AG10803 (cell line): ENCODE measurements around the gene PCNX4.

Experiments used
- DNase-seq: peaks from one replicate; pipeline ENCODE4 v3.0.0; 2010; ENCODE audit warnings: low read depth
- H3K4me3 ChIP-seq: 2 replicates; pipeline ENCODE4 v1.5.1; 2011; ENCODE audit warnings: mild to moderate bottlenecking, low read length, control low read depth
- CTCF ChIP-seq: conservative IDR thresholded peaks from 2 replicates; pipeline ENCODE4 v1.5.1; 2011; ENCODE audit warnings: mild to moderate bottlenecking, low read length, control low read depth, inconsistent platforms

PCNX4 gene

DNA sequence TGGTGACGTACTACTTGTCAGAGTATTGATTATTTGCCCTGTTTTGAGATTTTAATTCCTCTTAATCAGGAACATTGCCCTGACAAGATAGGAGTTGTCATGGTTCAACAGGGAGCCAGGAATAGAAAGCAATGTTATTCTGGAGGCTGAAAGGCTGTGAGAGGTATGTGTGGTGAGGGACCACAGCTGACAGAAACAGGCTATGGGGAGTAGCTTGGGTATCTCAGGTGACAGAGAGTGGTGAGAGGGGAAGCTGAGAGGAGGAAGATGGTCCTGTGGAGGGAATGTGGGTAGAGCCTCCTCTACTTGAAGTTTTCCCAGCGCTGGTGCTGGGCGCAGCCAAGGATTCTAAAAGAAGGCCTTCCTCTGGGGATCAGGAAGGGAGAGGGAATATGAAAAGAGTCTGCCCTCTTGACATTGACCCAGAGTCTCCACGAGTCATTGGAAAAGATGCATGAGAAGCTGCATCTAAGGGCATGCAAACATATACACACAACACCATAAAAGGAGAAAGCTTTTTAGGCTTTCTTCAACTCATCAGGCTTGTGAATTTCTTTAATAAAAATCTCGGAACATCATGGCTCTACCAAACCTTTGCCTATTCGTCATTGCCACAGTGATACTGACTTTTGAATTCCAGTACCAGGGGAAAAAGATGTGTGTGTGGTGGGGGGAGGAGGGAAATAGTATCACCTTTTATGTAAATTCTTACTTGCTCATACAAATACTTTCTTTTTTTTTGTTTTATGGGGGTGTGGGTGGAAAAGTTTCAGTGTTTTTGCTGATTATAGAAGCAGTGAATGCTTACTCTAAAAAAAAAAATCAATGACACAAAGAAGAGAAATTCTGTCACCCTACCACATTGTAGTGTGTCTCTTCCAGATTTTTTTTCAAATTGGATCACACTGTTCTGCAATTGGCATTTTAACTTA, 113.4 kb downstream of the PCNX4 start:
- TF ChIP-seq CTCF, result no peak
- no peak overlapping the region for H3K4me3 ChIP-seq
- no peak for DNase-seq

DNA sequence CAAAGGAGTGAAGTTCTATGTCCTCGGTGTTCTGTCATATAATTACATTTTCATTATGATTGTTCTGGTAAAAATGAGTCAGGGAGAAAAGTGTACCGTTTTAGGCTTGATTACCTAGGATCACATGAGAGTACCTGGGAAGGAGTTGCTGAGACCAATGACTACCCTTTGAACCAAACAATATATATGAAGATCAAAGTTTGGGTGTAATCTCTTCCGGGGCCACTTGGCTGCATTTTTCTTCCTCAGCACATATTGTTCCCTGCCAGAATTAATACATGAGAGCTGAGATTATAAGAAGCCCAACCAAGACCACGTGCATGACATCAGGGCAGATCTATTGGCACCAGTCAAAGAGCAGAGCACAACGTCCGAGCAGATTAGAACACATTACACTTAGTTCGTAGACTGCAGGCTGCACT, 114.5 kb downstream of the PCNX4 start:
- no peak overlapping the region for H3K4me3 ChIP-seq
- TF ChIP-seq CTCF, result no peak
- DNase-seq, result no peak

- no peak for TF ChIP-seq CTCF
- H3K4me3 ChIP-seq, result no peak overlapping the region
- no peak for DNase-seq
Observed at GRCh38 chr14:60206837-60207533, 115.3 kb downstream of the PCNX4 start.

GRCh38 chr14:60210703-60211102, 119.0 kb downstream of the PCNX4 start:
- no peak for DNase-seq
- H3K4me3 ChIP-seq, result no peak overlapping the region
- TF ChIP-seq CTCF, result no peak

- no peak for TF ChIP-seq CTCF
- H3K4me3 ChIP-seq, result no peak overlapping the region
- DNase-seq, result no peak
Observed at GRCh38 chr14:60211153-60211552, 119.4 kb downstream of the PCNX4 start.

- H3K4me3 ChIP-seq, result no peak overlapping the region
- TF ChIP-seq CTCF, result no peak
- DNase-seq, result no peak
Observed at GRCh38 chr14:60212503-60213371, 121.0 kb downstream of the PCNX4 start.
